Liver (tissue), 3 donors: ENCODE data around the gene ARHGEF19.

ENCODE experiments used
- FOXA1 ChIP-seq: IDR thresholded peaks from 2 replicates; pipeline ENCODE4 v1.6.1; 2016; ENCODE audit warnings: antibody characterized with exemption
- GABPA ChIP-seq, 2 donors: IDR thresholded peaks in 1 of 2; conservative IDR thresholded peaks in 1 of 2; 2 replicates each; pipeline ENCODE4 v1.6.1; 2016; ENCODE audit warnings: antibody characterized with exemption in 2 of 2, mild to moderate bottlenecking in 1 of 2, moderate library complexity in 1 of 2
- JUND ChIP-seq, 2 donors: IDR thresholded peaks; 2 replicates each; pipeline ENCODE4 v1.6.1; 2016; ENCODE audit warnings: antibody characterized with exemption in 2 of 2
- RAD21 ChIP-seq, 2 donors: IDR thresholded peaks; 2 replicates each; pipeline ENCODE4 v1.6.1; 2016; ENCODE audit warnings: antibody characterized with exemption in 2 of 2, mild to moderate bottlenecking in 2 of 2
- RXRA ChIP-seq, 2 donors: IDR thresholded peaks; 2 replicates each; pipeline ENCODE4 v1.6.1; 2017 to 2018; ENCODE audit warnings: antibody characterized with exemption in 2 of 2, mild to moderate bottlenecking in 1 of 2
- SP1 ChIP-seq: IDR thresholded peaks from 2 replicates; pipeline ENCODE4 v1.6.1; 2018; ENCODE audit warnings: antibody characterized with exemption, mild to moderate bottlenecking
- TAF1 ChIP-seq: conservative IDR thresholded peaks from 2 replicates; pipeline ENCODE4 v1.6.1; 2016; ENCODE audit warnings: antibody characterized with exemption, mild to moderate bottlenecking
- YY1 ChIP-seq: IDR thresholded peaks from 2 replicates; pipeline ENCODE4 v1.6.1; 2016; ENCODE audit warnings: antibody characterized with exemption, mild to moderate bottlenecking
- TF ChIP-seq, protein P1 (sequence below): fragments of 150-350 bp; IDR thresholded peaks from 2 replicates; pipeline ENCODE4 v1.5.1; 2017; ENCODE audit warnings: improper control_type of control experiment, low read depth, low read length; ENCODE audit not compliant: missing input control
- TF ChIP-seq, protein P2 (sequence below): IDR thresholded peaks from 2 replicates; pipeline ENCODE4 v1.6.1; 2016; ENCODE audit warnings: antibody characterized with exemption
- TF ChIP-seq, protein P3 (sequence below): IDR thresholded peaks from 2 replicates; pipeline ENCODE4 v1.6.1; 2016; ENCODE audit warnings: antibody characterized with exemption
- TF ChIP-seq, protein P4 (sequence below): IDR thresholded peaks from 2 replicates; pipeline ENCODE4 v1.6.1; 2016; ENCODE audit warnings: antibody characterized with exemption
- donor health status: healthy.
- donor health status: healthy.

DNA sequence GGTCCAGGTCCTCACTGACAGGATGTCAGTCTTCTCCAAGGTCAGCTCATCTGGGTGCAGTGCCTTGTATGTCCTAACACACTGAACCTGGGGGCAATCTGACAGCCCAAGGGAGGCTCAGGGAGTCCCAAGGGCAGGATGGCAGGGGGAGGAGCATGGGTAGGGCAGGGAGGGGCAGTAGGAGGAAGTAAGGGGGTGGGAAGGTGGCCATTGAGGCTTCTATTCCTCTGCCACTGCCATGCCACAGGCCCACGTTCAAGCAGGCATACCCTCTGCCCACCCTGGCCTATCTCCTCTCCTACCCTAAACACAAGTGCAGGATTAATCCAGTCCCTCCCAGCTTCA is 13.3 kb downstream of the ARHGEF19 start:
- TF ChIP-seq, protein P1, sequence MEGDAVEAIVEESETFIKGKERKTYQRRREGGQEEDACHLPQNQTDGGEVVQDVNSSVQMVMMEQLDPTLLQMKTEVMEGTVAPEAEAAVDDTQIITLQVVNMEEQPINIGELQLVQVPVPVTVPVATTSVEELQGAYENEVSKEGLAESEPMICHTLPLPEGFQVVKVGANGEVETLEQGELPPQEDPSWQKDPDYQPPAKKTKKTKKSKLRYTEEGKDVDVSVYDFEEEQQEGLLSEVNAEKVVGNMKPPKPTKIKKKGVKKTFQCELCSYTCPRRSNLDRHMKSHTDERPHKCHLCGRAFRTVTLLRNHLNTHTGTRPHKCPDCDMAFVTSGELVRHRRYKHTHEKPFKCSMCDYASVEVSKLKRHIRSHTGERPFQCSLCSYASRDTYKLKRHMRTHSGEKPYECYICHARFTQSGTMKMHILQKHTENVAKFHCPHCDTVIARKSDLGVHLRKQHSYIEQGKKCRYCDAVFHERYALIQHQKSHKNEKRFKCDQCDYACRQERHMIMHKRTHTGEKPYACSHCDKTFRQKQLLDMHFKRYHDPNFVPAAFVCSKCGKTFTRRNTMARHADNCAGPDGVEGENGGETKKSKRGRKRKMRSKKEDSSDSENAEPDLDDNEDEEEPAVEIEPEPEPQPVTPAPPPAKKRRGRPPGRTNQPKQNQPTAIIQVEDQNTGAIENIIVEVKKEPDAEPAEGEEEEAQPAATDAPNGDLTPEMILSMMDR = no peak
- no peak for TF ChIP-seq FOXA1
- TF ChIP-seq YY1 = no peak
- no peak for TF ChIP-seq JUND (IDR thresholded peaks at IDR 0.05)
- TF ChIP-seq, protein P2, sequence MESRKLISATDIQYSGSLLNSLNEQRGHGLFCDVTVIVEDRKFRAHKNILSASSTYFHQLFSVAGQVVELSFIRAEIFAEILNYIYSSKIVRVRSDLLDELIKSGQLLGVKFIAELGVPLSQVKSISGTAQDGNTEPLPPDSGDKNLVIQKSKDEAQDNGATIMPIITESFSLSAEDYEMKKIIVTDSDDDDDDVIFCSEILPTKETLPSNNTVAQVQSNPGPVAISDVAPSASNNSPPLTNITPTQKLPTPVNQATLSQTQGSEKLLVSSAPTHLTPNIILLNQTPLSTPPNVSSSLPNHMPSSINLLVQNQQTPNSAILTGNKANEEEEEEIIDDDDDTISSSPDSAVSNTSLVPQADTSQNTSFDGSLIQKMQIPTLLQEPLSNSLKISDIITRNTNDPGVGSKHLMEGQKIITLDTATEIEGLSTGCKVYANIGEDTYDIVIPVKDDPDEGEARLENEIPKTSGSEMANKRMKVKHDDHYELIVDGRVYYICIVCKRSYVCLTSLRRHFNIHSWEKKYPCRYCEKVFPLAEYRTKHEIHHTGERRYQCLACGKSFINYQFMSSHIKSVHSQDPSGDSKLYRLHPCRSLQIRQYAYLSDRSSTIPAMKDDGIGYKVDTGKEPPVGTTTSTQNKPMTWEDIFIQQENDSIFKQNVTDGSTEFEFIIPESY = no peak
- no peak for TF ChIP-seq RAD21 (IDR thresholded peaks at IDR 0.05)
- no peak for TF ChIP-seq TAF1
- TF ChIP-seq RXRA (IDR thresholded peaks at IDR 0.05) = no peak
- TF ChIP-seq, protein P3, sequence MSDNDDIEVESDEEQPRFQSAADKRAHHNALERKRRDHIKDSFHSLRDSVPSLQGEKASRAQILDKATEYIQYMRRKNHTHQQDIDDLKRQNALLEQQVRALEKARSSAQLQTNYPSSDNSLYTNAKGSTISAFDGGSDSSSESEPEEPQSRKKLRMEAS = no peak
- no peak for TF ChIP-seq GABPA (IDR thresholded peaks at IDR 0.05 in 1 of 2, conservative IDR thresholded peaks at IDR 0.05 in 1 of 2)
- TF ChIP-seq, protein P4, sequence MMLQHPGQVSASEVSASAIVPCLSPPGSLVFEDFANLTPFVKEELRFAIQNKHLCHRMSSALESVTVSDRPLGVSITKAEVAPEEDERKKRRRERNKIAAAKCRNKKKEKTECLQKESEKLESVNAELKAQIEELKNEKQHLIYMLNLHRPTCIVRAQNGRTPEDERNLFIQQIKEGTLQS = no peak
- no peak for TF ChIP-seq SP1
